ENCODE measurements around the gene C1orf174.

The C1orf174 gene

GRCh38 chr1:3910049-3910731 lies 10.1 kb upstream of the C1orf174 start:
- DNase-seq (ENCODE audit: low read depth, low spot score), result no peak

DNA sequence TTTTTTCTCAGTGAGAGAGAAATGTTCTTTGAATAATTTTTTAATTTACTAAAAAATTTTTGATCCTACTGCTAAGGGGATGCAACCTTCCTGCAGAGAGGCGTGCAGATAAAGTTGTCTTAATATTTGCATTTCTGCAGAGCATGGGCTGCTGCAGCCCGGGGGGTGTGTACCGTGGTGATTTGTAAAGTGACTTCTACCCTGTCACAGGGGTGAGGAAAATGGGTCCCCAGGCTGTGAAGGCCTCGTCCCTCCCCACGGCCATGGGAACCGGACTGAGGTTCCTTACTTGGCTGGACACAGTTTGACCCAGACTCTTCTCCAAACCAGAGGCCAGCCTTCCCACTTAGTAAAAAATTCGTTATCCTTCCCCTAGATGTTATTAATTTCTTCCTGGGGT lies 9.5 kb upstream of the C1orf174 start:
- DNase-seq (ENCODE audit: low read depth, low spot score), result no peak

DNA sequence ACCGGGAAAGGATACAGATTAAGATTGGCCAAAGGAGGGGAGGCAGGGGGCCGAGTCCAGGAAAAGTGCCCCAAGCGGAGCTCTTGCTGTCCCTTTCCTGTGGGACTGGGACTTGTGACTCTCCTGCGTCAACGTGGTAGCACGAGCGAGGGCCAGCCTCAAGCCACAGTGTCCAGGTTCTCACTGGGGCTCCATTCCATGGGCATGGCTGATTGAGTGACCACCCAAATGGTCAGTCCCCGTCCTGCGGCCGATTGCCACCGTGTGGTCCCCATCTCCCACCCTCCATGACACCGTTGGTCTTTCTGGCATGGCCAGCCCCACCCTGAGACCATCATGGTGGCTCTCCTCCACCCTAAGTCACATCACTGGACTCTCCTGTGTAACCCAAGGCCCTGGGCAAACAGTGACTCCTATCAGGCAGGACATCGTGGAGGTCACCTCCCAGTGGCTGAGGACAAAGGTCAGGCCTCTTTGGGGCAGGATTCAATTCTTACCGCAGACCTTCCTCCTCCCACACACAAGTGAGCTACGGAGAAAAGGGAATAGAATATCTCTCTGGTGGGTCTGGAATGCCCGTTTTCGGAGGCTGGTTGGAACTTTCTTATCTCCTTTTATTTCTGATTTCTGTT lies 8.9 kb upstream of the C1orf174 start:
- no peak for DNase-seq (ENCODE audit: low read depth, low spot score)

DNA sequence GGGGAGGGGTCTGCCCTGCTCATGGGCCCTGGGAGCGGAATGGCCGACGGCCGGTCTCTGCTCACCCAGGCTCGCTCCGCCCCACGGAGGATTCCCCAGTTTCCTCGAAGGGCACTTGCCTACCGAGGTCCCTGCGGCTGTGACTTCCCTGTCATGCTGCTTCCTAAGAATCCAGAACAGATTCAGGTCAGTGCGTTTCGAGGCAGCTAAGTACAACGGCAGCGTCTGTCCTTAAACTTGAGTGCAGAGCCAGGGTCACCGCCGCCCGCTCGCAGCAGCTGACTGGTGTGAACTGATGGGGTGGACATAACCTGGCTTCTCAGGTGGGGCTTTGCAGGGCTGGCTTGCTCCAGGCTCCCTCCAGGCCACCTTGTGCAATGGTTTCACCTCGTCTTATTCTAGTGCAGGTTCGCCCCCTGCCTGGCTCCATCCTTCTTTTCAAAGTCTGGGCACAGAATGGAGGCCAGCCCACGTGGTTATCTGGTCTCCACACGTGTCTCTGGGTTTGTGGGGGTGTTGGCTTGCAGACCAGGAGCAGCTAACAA lies 7.6 kb upstream of the C1orf174 start:
- DNase-seq (ENCODE audit: low read depth, low spot score), result no peak

GRCh38 chr1:3907031-3907534 lies 7.0 kb upstream of the C1orf174 start:
- no peak for DNase-seq (ENCODE audit: low read depth, low spot score)

GRCh38 chr1:3906672-3907020 lies 6.6 kb upstream of the C1orf174 start:
- no peak for DNase-seq (ENCODE audit: low read depth, low spot score)

- no peak for DNase-seq (ENCODE audit: low read depth, low spot score)
Measured at GRCh38 chr1:3905953-3906671, 6.0 kb upstream of the C1orf174 start.

- DNase-seq (ENCODE audit: low read depth, low spot score), result no peak
Measured at GRCh38 chr1:3905266-3905952, 5.3 kb upstream of the C1orf174 start.

- no peak for DNase-seq (ENCODE audit: low read depth, low spot score)
Measured at GRCh38 chr1:3904843-3905185, 4.7 kb upstream of the C1orf174 start.

DNA sequence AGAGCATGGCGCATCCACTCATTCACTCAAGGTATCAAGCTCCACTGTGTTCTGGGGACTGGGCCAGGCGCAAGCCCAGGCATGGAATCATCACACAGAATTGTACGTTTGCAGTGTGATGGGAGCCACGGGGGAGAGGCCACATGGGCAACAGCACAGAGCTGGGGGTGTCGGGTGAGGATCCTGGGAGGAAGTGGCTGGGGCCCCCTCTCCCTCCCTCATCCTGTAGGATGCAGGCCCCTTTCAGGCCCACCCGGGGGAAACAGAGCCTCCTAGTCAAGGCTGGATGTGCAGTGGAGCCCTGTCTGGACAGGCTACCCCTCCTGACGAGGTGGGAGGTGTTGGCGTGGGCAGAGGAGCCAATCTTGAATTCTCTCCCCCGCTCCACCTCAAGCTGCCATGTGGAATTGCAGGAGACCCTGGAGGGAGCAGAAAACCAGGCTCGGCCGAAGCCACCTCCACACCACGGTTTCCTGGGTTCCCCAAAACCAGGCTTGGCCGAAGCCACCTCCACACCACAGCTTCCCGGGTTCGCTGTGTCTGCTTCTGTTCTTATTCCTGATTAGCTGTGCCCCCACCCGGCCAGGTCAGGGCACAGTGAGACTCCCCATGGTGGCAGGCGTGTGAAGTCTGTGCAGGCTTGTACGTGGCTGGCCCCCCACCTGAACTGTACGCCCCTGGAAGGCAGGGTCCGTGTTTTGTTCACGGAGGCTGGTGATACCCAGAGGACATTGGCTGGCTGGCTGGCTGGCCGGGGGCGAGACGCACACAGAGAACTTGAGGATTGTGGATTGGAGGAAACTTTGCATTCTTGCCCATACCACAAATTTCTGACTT lies 4.2 kb upstream of the C1orf174 start:
- DNase-seq (ENCODE audit: low read depth, low spot score), result no peak

GRCh38 chr1:3903141-3904005 lies 3.3 kb upstream of the C1orf174 start:
- DNase-seq (ENCODE audit: low read depth, low spot score), result no peak

DNA sequence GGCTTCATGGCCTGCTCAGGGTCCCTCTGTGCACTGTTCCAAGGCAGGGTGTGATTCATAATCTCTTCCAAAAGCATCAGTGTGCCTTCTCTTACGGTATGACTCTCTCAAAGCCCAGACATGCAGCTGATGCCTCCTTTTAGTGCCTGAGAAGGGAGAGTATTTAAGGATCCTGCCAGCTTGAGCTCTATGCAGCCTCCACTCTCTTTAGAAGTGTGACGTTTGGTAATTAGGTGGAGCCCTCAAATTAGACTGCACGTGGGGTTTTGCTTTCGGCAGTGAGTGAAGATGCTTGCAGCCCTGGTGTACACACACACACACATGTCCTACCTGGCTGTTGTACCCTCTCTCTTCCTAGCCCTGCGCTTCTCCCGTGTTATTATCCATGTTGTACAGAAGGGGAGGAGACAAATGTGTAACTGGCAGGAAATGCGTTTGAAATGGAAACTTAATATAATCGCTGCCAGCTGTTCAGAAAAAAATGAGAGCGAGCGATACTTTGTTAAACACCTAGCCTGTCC lies 2.6 kb upstream of the C1orf174 start:
- no peak for DNase-seq (ENCODE audit: low read depth, low spot score)

- DNase-seq (ENCODE audit: low read depth, low spot score), result no peak
Measured at GRCh38 chr1:3902111-3902511, 2.0 kb upstream of the C1orf174 start.

- peak; percentile 64 for DNase-seq (ENCODE audit: low read depth, low spot score)
Measured at GRCh38 chr1:3900969-3901529, 977 bp upstream of the C1orf174 start.

- no peak for DNase-seq (ENCODE audit: low read depth, low spot score)
Measured at GRCh38 chr1:3899754-3900149, 320 bp downstream of the C1orf174 start.

DNA sequence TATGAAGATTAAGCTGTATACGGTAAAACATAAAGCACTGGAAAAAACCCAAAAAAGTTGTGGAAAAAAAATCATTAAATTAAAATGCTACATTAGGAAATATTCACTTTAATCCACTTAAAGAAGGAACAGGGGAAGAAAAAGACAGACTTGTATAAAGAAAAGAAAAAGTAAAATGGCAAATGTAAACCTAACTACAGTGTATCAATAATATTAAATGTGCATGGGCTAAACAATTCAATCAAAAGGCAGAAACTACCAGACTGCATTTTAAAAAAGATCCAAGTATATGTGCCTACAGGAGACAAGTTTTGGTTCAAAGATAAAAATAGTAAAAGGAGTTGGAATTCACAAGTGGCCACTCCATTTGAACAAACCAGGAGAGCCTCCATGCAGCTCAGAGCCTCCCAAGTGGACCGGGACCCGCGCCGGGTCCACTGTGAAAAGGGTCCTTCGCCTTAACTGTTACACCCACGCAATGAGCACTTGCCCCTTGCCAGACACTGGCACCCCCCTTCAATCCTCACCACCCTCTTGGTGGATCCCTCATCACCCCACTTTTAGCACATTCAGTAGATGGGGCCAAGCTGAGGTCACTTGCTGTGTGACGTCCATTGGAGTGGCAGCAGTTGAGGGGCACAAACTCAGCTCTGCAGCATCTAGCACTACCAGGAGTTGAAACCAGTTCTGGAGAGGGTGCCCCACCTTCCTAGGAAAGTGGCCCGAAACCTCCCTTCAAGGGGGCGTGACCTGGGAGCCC lies 898 bp downstream of the C1orf174 start:
- DNase-seq (ENCODE audit: low read depth, low spot score), result no peak

DNA sequence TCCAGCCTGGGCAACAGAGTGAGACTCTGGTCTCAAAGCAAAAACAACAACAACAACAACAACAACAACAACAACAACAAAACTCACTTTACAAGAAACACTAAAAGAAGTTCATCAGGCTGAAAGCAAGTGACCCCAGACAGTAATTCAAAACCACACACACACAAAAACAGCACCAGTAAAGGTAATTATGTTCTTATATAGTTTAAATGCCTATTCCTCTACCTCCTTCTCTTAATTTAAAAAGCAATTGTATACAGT lies 1.7 kb downstream of the C1orf174 start:
- no peak for DNase-seq (ENCODE audit: low read depth, low spot score)

DNA sequence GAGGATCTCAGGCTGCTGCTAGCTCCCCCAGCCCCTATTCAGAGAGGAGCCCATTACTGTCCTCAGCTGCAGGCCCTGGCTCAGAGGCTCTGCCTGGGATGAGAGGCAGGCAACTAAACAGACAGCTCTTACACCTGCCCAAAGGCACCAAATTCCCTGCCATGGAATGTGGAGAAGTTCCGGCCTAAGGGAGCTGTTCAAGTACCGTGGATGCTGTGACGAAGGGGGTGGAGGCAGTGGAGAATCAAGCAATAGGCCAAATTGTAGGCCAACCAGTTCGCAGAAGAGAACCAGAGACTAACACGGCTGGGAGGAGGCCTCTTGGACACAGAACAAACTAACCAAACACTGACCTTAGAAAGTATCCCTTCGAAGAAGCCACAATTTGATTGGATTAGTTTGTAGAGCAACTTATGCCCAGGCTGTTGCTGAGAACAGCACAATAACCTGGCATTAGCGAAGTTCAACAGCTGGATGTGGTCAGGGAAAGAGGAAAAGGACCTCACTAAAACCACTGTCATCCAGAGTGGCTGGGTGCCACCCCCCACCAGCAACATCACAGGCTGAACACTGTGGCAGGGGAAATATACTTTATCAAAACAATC lies 3.6 kb downstream of the C1orf174 start:
- DNase-seq (ENCODE audit: low read depth, low spot score), result no peak

GRCh38 chr1:3895951-3896325 lies 4.1 kb downstream of the C1orf174 start:
- DNase-seq (ENCODE audit: low read depth, low spot score), result no peak

All from activated naive CD8-positive, alpha-beta T cell treated with anti-CD3 and anti-CD28 coated beads, Interleukin-2, amount 50 U/mL, for 16 hours (primary cell).